ENCODE measurements around the gene PTK7.

Gene PTK7

GRCh38 chr6:43052225-43052841 lies 23.8 kb upstream of the PTK7 start:
- Histone ChIP-seq H3K4me3 (ENCODE audit: low read depth, low read length) (peak overlapping the region; percentile 85), H3K27ac (no peak overlapping the region), H3K36me3 (replicated peaks) (peaks cover 20% of the 10 kb centered on the region), H3K27me3 (replicated peaks) (no peaks in the 10 kb centered on the region)
- in situ Hi-C loops (cut with HindIII; ENCODE audit: low pct_ligation_motif_present, low sequenced_read_pairs): no loop called here
- TF ChIP-seq CTCF (IDR thresholded peaks at IDR 0.05; ENCODE audit: low read depth, low read length, missing control alignments): no peak
- no peak for DNase-seq

- Histone ChIP-seq H3K36me3 (replicated peaks) (peaks cover 23% of the 10 kb centered on the region), H3K27ac (peak overlapping the region; percentile 94), H3K27me3 (replicated peaks) (no peaks in the 10 kb centered on the region), H3K4me3 (ENCODE audit: low read depth, low read length) (peak overlapping the region; percentile 85)
- no peak for TF ChIP-seq CTCF (IDR thresholded peaks at IDR 0.05; ENCODE audit: low read depth, low read length, missing control alignments)
- peak; percentile 12 for DNase-seq
- in situ Hi-C loops (cut with HindIII; ENCODE audit: low pct_ligation_motif_present, low sequenced_read_pairs): no loop called here
Observed at GRCh38 chr6:43052842-43053544, 23.1 kb upstream of the PTK7 start.

- H3K36me3 ChIP-seq (replicated peaks): peaks cover 21% of the 10 kb centered on the region
- no peak for TF ChIP-seq CTCF (IDR thresholded peaks at IDR 0.05; ENCODE audit: low read depth, low read length, missing control alignments)
- no peaks in the 10 kb centered on the region for H3K27me3 ChIP-seq (replicated peaks)
- DNase-seq: peak; percentile 84
- H3K27ac ChIP-seq: peak within 1 kb of the TSS; percentile 94
- H3K4me3 ChIP-seq (ENCODE audit: low read depth, low read length): peak within 1 kb of the TSS; percentile 85
- in situ Hi-C loops (cut with HindIII; ENCODE audit: low pct_ligation_motif_present, low sequenced_read_pairs): no loop called here
Observed at GRCh38 chr6:43053545-43054205, 22.4 kb upstream of the PTK7 start, which contains the start of gene CUL7. TSS of gene CUL7 (minus strand) at chr6:43053851. CDS start at chr6:43052788, 1,063 bp downstream.

GRCh38 chr6:43054206-43054943 lies 21.7 kb upstream of the PTK7 start:
- DNase-seq: no peak
- Histone ChIP-seq H3K4me3 (ENCODE audit: low read depth, low read length) (peak overlapping the region; percentile 85), H3K27me3 (replicated peaks) (no peaks in the 10 kb centered on the region), H3K36me3 (replicated peaks) (peaks cover 16% of the 10 kb centered on the region), H3K27ac (peak overlapping the region; percentile 94)
- in situ Hi-C loops (cut with HindIII; ENCODE audit: low pct_ligation_motif_present, low sequenced_read_pairs): no loop called here
- no peak for TF ChIP-seq CTCF (IDR thresholded peaks at IDR 0.05; ENCODE audit: low read depth, low read length, missing control alignments)

GRCh38 chr6:43055966-43056365 lies 20.1 kb upstream of the PTK7 start:
- no peak for TF ChIP-seq CTCF (IDR thresholded peaks at IDR 0.05; ENCODE audit: low read depth, low read length, missing control alignments)
- H3K27me3 ChIP-seq (replicated peaks): no peaks in the 10 kb centered on the region
- H3K36me3 ChIP-seq (replicated peaks): peaks cover 6% of the 10 kb centered on the region
- H3K27ac ChIP-seq: no peak overlapping the region
- no peak for DNase-seq
- in situ Hi-C loops (cut with HindIII; ENCODE audit: low pct_ligation_motif_present, low sequenced_read_pairs): no loop called here
- H3K4me3 ChIP-seq (ENCODE audit: low read depth, low read length): no peak overlapping the region

Data from brain microvascular endothelial cell (primary cell).